GM19328 (cell line): ENCODE data around the gene CCL19.

Experiments used
- ATAC-seq: cut with Tn5 transposase; IDR thresholded peaks from one replicate; pipeline ENCODE4 v1.9.1; 2021; ENCODE audit warnings: mild to moderate bottlenecking, moderate library complexity; ENCODE audit not compliant: unreplicated experiment

CCL19 gene

GRCh38 chr9:34664281-34665066, 26.6 kb downstream of the CCL19 start:
- ATAC-seq, result peak; percentile 41

GRCh38 chr9:34663303-34663605, 27.8 kb downstream of the CCL19 start:
- no peak for ATAC-seq

- ATAC-seq, result no peak
Measured at GRCh38 chr9:34662526-34663302, 28.4 kb downstream of the CCL19 start, which contains the start of gene CCL27. Gene CCL27 (minus strand): TSS chr9:34662657. CDS start chr9:34662633, 24 bp downstream.

- ATAC-seq, result no peak
Measured at GRCh38 chr9:34659592-34660253, 31.4 kb downstream of the CCL19 start.

- ATAC-seq, result no peak
Measured at GRCh38 chr9:34658461-34658860, 32.6 kb downstream of the CCL19 start.

GRCh38 chr9:34656992-34657391, 34.1 kb downstream of the CCL19 start:
- ATAC-seq, result no peak

GRCh38 chr9:34655394-34655793, 35.7 kb downstream of the CCL19 start:
- ATAC-seq, result no peak

GRCh38 chr9:34654323-34655051, 36.6 kb downstream of the CCL19 start:
- no peak for ATAC-seq

GRCh38 chr9:34653151-34654072, 37.7 kb downstream of the CCL19 start:
- ATAC-seq, result no peak

- ATAC-seq, result no peak
Measured at GRCh38 chr9:34652602-34653000, 38.5 kb downstream of the CCL19 start.

- ATAC-seq, result no peak
Measured at GRCh38 chr9:34651876-34652601, 39.0 kb downstream of the CCL19 start, which contains the start of gene IL11RA. Gene IL11RA (plus strand): TSS chr9:34652185. CDS start chr9:34655218, 3,033 bp downstream.

GRCh38 chr9:34651321-34651720, 39.8 kb downstream of the CCL19 start:
- ATAC-seq, result no peak

- ATAC-seq, result no peak
Measured at GRCh38 chr9:34650816-34651215, 40.3 kb downstream of the CCL19 start.

- no peak for ATAC-seq
Measured at GRCh38 chr9:34648673-34649072, 42.4 kb downstream of the CCL19 start.

- ATAC-seq, result no peak
Measured at GRCh38 chr9:34647651-34648050, 43.4 kb downstream of the CCL19 start.

- ATAC-seq, result no peak
Measured at GRCh38 chr9:34647084-34647403, 44.0 kb downstream of the CCL19 start.

GRCh38 chr9:34646211-34647083, 44.6 kb downstream of the CCL19 start, which contains the start of gene GALT:
Gene GALT (plus strand): TSS chr9:34646675. CDS start chr9:34646705, 30 bp downstream.
- ATAC-seq, result peak; percentile 84

- no peak for ATAC-seq
Measured at GRCh38 chr9:34644766-34645314, 46.2 kb downstream of the CCL19 start.
